AG04450 (cell line): ENCODE data around the gene ATAD1. TPM values are rescaled to one million over a fixed set of nuclear protein-coding genes. Genes with fewer than 3 reads are reported as not detected.

Source experiments
- CTCF ChIA-PET: fragments of 300-600, 350-600 bp; formaldehyde crosslinking; extraction: SDS; loops from one replicate; lab custom pipeline; 2022; ENCODE audit warnings: antibody characterized with exemption, inconsistent platforms; lab: Charles Lee
- POLR2A ChIA-PET: fragments of 350-600 bp; formaldehyde crosslinking; extraction: SDS; loops from one replicate; lab custom pipeline; 2021; ENCODE audit warnings: antibody characterized with exemption, inconsistent platforms; lab: Yijun Ruan, JAX
- DNase-seq: peaks from one replicate; pipeline ENCODE4 v3.0.0-alpha.2; 2011; ENCODE audit warnings: low read depth, low spot score
- H3K27ac ChIP-seq: one replicate; pipeline ENCODE4 v1.5.1; 2012; ENCODE audit warnings: low read depth, low read length, control low read depth
- H3K27me3 ChIP-seq: one replicate; pipeline ENCODE4 v1.6.0; 2012; ENCODE audit warnings: low read length; ENCODE audit not compliant: control insufficient read depth, insufficient read depth
- H3K4me3 ChIP-seq: 2 replicates; pipeline ENCODE4 v1.5.1; 2011; ENCODE audit warnings: mild to moderate bottlenecking, low read depth, low read length, control low read depth
- H3K9me3 ChIP-seq: 2 replicates; pipeline ENCODE4 v1.5.1; 2012; ENCODE audit warnings: low read length; ENCODE audit not compliant: control insufficient read depth, insufficient read depth
- polyA plus RNA-seq: library from polyadenylated mRNA; depleted of rRNA; stranded (reverse); fragments of >200 nt; gene quantifications from 2 replicates; pipeline ENCODE4 v1.2.3, GENCODE V29; 2011; rRNA removed
- small RNA-seq: library from RNA; depleted of rRNA; stranded (forward); fragments of <200 nt; gene quantifications from one replicate; pipeline ENCODE3, GENCODE V24; 2012; ENCODE audit warnings: low read depth; ENCODE audit not compliant: insufficient read length
- TF ChIP-seq, protein P1 (sequence below): IDR thresholded peaks from 2 replicates; pipeline ENCODE4 v1.5.1; 2011; ENCODE audit warnings: low read depth, low read length, control low read depth, inconsistent platforms

Gene ATAD1
- polyA plus RNA-seq, 1 experiment: 43.7 TPM

DNA sequence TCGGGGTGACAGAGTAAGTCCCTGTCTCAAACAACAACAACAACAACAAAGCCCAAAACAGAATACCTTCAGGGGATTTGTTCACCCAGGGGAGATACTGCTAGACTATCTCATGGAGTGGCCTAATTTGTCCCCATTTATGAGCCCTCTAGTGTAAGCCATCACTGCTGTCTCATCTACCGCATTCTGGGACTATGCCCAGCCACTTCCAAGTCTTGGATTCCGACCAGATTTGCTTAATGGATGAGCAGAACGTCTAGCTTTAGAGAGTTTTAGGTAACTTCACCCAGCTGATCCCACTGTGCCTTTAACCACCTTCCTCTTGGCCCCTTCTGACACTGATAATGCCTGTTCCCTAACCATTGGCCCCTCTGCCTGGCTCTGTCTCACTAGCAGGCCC is 111.3 kb downstream of the ATAD1 start:
- Histone ChIP-seq H3K9me3 (no peaks in the 10 kb centered on the region), H3K27me3 (no peaks in the 10 kb centered on the region), H3K27ac (no peak overlapping the region), H3K4me3 (no peak overlapping the region)
- POLR2A ChIA-PET: no interaction called here
- TF ChIP-seq, protein P1, sequence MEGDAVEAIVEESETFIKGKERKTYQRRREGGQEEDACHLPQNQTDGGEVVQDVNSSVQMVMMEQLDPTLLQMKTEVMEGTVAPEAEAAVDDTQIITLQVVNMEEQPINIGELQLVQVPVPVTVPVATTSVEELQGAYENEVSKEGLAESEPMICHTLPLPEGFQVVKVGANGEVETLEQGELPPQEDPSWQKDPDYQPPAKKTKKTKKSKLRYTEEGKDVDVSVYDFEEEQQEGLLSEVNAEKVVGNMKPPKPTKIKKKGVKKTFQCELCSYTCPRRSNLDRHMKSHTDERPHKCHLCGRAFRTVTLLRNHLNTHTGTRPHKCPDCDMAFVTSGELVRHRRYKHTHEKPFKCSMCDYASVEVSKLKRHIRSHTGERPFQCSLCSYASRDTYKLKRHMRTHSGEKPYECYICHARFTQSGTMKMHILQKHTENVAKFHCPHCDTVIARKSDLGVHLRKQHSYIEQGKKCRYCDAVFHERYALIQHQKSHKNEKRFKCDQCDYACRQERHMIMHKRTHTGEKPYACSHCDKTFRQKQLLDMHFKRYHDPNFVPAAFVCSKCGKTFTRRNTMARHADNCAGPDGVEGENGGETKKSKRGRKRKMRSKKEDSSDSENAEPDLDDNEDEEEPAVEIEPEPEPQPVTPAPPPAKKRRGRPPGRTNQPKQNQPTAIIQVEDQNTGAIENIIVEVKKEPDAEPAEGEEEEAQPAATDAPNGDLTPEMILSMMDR: no peak
- CTCF ChIA-PET: no interaction called here
- DNase-seq: no peak

DNA sequence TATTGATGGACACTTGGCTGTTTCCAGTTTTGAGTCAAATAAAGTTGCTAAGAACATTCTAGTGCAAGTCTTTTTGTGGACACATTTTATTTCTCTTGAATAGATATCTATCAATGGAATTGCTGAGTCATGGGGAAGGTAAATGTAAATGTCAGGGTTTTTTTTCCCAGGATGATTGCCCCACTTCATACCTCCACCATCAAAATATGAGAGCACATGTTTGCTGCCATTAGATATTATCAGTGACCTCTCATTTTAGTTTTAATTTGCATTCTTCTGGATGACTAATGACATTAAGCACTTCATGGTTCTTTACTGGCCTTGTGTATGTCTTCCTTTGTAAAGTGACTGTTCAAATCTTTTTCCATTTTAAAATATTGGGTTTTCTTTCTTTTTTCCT is 112.7 kb downstream of the ATAD1 start:
- Histone ChIP-seq H3K4me3 (no peak overlapping the region), H3K9me3 (no peaks in the 10 kb centered on the region), H3K27me3 (no peaks in the 10 kb centered on the region), H3K27ac (no peak overlapping the region)
- TF ChIP-seq, protein P1: no peak
- ChIA-PET CTCF (no interaction called here), POLR2A (no interaction called here)
- DNase-seq: no peak

DNA sequence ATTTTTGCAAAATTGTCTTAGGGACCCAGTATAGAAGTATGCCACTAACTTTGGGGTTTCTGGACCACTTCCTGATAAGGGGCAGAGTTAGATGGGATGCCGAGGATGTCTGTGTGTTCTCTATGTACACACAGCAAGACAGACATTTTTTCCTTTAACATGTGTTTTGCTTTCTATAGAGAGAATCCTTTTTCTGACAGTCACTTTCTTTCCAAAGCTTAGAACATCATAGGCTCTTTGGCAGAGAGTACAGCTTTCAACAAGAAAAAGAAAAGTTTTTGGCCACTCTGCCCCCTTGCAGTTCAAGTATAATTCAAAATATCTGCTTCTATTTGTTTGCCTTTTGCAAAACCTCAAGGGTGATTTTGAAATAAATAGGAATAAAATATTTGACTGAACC is 114.3 kb downstream of the ATAD1 start:
- DNase-seq: no peak
- TF ChIP-seq, protein P1: no peak
- no peak overlapping the region for H3K4me3 ChIP-seq
- CTCF ChIA-PET: no interaction called here
- POLR2A ChIA-PET: no interaction called here
- no peaks in the 10 kb centered on the region for H3K9me3 ChIP-seq
- no peaks in the 10 kb centered on the region for H3K27me3 ChIP-seq
- no peak overlapping the region for H3K27ac ChIP-seq

DNA sequence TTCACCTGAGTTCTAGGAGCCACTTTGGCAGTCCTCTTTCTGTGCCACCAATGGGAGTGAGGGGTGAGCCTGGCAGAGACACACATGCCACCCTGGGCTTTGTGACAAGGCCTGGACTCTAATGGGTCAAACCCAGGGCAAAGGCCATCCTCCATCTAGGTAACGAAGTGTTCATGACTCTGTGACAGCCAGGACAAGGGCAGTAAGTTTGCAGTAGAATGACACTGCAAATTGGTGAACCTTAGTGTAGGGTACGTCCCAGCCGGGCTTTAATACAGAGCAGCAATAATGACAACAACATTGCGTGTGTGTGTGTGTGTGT is 115.1 kb downstream of the ATAD1 start:
- Histone ChIP-seq H3K27me3 (no peaks in the 10 kb centered on the region), H3K27ac (no peak overlapping the region), H3K9me3 (no peaks in the 10 kb centered on the region), H3K4me3 (no peak overlapping the region)
- POLR2A ChIA-PET: no interaction called here
- CTCF ChIA-PET: no interaction called here
- TF ChIP-seq, protein P1: no peak
- DNase-seq: no peak

DNA sequence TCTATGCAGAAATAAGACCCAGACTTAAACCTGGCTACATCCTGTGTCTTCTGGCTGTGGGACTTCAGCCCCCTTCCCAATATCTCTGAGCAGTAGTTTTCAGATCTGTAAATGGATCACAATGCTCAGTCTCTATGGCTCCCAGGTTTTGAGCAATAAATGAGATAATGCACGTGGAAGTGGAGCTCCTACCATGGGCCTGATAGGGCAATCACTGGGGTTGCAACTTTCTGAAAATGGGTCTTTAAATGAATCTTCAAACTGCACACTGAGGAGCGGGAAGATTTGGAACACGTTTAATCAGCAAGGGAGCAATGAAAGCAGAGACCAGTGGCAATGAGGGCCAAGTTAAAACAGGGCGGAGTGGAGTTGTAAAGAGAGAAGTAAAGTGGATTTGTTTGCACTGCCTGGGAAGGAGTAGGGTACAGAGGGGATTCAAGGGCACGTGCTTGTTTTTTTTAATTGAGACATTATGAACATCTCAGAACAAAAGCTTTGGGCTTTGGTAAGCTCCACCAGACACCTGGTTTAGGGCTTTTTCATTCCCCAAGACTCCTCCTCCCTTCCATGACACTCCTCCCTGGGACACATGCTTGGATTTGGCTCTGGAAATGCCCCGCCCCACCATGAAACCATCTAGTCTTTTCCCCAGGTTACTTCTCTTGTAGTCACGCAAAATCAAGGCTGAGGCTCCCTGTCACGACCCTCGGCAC is 115.6 kb downstream of the ATAD1 start:
- ChIA-PET CTCF (interaction anchor here (1.3 kb wide), 1 partner anchor 31 kb away, joined by 7 read pairs; no protein-coding TSS in a partner anchor), POLR2A (no interaction called here)
- no peak for DNase-seq
- Histone ChIP-seq H3K4me3 (no peak overlapping the region), H3K27ac (no peak overlapping the region), H3K27me3 (no peaks in the 10 kb centered on the region), H3K9me3 (no peaks in the 10 kb centered on the region)
- TF ChIP-seq, protein P1: no peak

Small RNA genes lying within 50 kb of the gene (small RNA-seq; reads per million reads assigned to genes)
- gene RN7SL78P: not detected

Other genes with a start within 250 kb of the ATAD1 start
- gene PAPSS2, start 158.3 kb downstream of the ATAD1 start, polyA plus RNA-seq: 44.0 and 51.4 TPM in 2 replicates
- 0.51 and 0.58 TPM in 2 replicates for gene KLLN, start 45.3 kb upstream of the ATAD1 start, polyA plus RNA-seq
- gene PTEN, start 45.4 kb upstream of the ATAD1 start, polyA plus RNA-seq: 68.7 and 96.1 TPM in 2 replicates